Activated naive CD4-positive, alpha-beta T cell treated with anti-CD3 and anti-CD28 coated beads, Interleukin-2, amount 50 U/mL, for 72 hours (primary cell): ENCODE measurements around the gene PTPRR. TPM values are rescaled to one million over a fixed set of nuclear protein-coding genes. Genes with fewer than 3 reads are reported as not detected.

Source experiments
- ATAC-seq, 2 donors: fragments of 150-1000 bp; cut with Tn5 transposase; 2 replicates each; pipeline ENCODE4 v1.10.0; 2021; ENCODE audit warnings: mild to moderate bottlenecking in 2 of 2, moderate library complexity in 2 of 2
- DNase-seq, 2 donors: peaks; one replicate each; pipeline ENCODE4 v3.0.0; 2021 to 2022; ENCODE audit warnings: low spot score in 2 of 2
- H3K27ac Mint-ChIP-seq, 2 donors: one replicate each; pipeline ENCODE4 v1.8.0; 2022; ENCODE audit warnings: mild to moderate bottlenecking in 2 of 2, mixed read lengths in 2 of 2
- H3K36me3 Mint-ChIP-seq, 2 donors: one replicate each; pipeline ENCODE4 v1.8.0; 2022; ENCODE audit warnings: mixed read lengths in 2 of 2
- H3K9me3 Mint-ChIP-seq, 2 donors: one replicate each; pipeline ENCODE4 v1.8.0; 2022; ENCODE audit warnings: mixed read lengths in 2 of 2
- total RNA-seq, 2 donors: library from RNA; stranded (reverse); gene quantifications; one replicate each; pipeline ENCODE4 v1.2.3, GENCODE V29; 2022

The PTPRR gene
- total RNA-seq, 2 donors from 2014 or later, result not detected

GRCh38 chr12:70607107-70607506, 313.4 kb downstream of the PTPRR start:
- H3K27ac Mint-ChIP-seq, result no peak overlapping the region
- H3K9me3 Mint-ChIP-seq, result no peaks in the 10 kb centered on the region
- H3K36me3 Mint-ChIP-seq, result peaks cover 0 to 4% of the 10 kb centered on the region in 2 donors
- ATAC-seq, result no peak
- DNase-seq, result no peak

- Mint-ChIP-seq H3K27ac (no peak overlapping the region), H3K36me3 (peaks cover 0 to 4% of the 10 kb centered on the region in 2 donors), H3K9me3 (no peaks in the 10 kb centered on the region)
- DNase-seq (no peak), ATAC-seq (no peak)
These were observed 314.6 kb downstream of the PTPRR start for GRCh38 chr12:70605976-70606375.

GRCh38 chr12:70604662-70605061, 315.9 kb downstream of the PTPRR start:
- Mint-ChIP-seq H3K36me3 (no peaks in the 10 kb centered on the region), H3K9me3 (no peaks in the 10 kb centered on the region), H3K27ac (no peak overlapping the region)
- no peak for DNase-seq
- no peak for ATAC-seq

GRCh38 chr12:70603044-70603443, 317.5 kb downstream of the PTPRR start:
- no peak for ATAC-seq
- DNase-seq, result no peak
- Mint-ChIP-seq H3K36me3 (no peaks in the 10 kb centered on the region), H3K27ac (no peak overlapping the region), H3K9me3 (no peaks in the 10 kb centered on the region)

GRCh38 chr12:70598467-70599193, 321.9 kb downstream of the PTPRR start:
- DNase-seq, result no peak
- Mint-ChIP-seq H3K27ac (no peak overlapping the region), H3K36me3 (no peaks in the 10 kb centered on the region), H3K9me3 (no peaks in the 10 kb centered on the region)
- ATAC-seq, result no peak

- ATAC-seq, result no peak
These were observed 327.9 kb downstream of the PTPRR start for GRCh38 chr12:70592664-70593063.

GRCh38 chr12:70590549-70591226, 329.9 kb downstream of the PTPRR start:
- no peak overlapping the region for H3K27ac Mint-ChIP-seq
- no peaks in the 10 kb centered on the region for H3K36me3 Mint-ChIP-seq
- no peak for ATAC-seq
- no peak for DNase-seq
- H3K9me3 Mint-ChIP-seq, result no peaks in the 10 kb centered on the region

More at GRCh38 chr12:70592664-70593063, 327.9 kb downstream of the PTPRR start:
- DNase-seq, result no peak
- Mint-ChIP-seq H3K36me3 (no peaks in the 10 kb centered on the region), H3K9me3 (no peaks in the 10 kb centered on the region), H3K27ac (no peak overlapping the region)

GRCh38 chr12:70590051-70590450, 330.5 kb downstream of the PTPRR start:
- Mint-ChIP-seq H3K9me3 (peaks cover 0 to 3% of the 10 kb centered on the region in 2 donors), H3K36me3 (no peaks in the 10 kb centered on the region), H3K27ac (no peak overlapping the region)
- DNase-seq (peak in 1 of 2 donors; percentile 59), ATAC-seq (peak; percentile 63 to 83)

Other genes starting within 250 kb of the PTPRR start
- not detected for gene TSPAN8, start 237.3 kb upstream of the PTPRR start, total RNA-seq